Daoy (cell line): ENCODE measurements around the gene SDCCAG8. TPM values are rescaled to one million over a fixed set of nuclear protein-coding genes. Genes with fewer than 3 reads are reported as not detected.

ENCODE experiments used
- DNase-seq: peaks from one replicate; pipeline ENCODE4 v3.0.0-alpha.2; 2015; ENCODE audit warnings: low read depth
- total RNA-seq: library from RNA; depleted of rRNA; stranded (reverse); fragments of >200 nt; shearing (Covaris generic); gene quantifications from 2 replicates; pipeline ENCODE4 v1.2.3, GENCODE V29; 2014

The SDCCAG8 gene
- total RNA-seq, 1 experiment from 2014 or later, result 25.3 TPM

DNA sequence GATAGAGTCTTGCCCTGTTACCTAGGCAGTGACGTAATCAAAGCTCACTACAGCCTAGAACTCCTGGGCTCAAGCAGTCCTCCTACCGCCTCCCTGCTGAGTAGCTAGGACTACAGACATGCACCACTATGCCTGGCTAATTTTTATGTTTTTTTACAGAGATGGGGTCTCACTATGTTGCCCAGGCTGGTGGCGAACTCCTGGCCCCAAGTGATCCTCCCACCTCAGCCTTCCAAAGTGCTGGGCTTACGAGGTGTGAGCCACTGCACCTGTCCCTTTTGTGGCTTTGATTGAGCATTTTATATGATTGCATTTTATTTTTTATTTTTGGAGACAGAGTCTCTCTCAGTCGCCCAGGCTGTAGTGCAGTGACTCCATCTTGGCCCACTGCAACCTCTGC lies 25.8 kb downstream of the SDCCAG8 start:
- no peak for DNase-seq

DNA sequence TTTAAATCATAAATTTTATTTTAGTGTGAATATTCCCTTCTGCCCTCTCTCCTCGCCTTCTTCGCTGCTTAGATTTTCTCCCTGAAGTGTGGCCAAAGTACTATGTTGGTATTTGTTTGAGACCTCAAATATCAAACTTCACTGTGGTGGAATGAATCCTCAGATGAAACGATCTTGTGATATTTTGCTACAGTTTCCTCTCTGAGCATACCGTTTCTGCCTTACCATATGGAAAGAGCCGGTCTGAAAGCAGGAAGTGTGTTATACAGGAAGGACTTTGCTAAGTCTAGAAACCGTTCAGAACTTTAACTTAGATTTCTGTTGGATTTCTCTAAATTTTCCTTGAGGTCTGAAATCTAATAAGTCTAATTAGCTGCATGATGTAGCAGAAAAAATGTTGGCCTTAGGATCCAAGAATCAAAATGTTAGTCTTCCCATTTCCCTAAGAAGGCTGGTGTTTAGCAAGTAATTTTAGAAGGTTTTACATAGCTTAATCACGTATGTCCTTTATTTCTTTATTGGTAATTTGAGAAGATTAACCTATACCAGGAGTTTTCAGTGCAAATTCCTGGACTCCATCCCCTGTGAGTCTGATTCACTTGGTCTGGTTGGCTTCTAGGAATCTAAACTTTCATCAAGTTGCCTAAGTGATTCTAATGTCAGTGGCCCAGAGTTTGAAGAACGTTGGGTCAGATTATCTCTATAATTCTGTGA lies 30.7 kb downstream of the SDCCAG8 start:
- peak; percentile 20 for DNase-seq

DNA sequence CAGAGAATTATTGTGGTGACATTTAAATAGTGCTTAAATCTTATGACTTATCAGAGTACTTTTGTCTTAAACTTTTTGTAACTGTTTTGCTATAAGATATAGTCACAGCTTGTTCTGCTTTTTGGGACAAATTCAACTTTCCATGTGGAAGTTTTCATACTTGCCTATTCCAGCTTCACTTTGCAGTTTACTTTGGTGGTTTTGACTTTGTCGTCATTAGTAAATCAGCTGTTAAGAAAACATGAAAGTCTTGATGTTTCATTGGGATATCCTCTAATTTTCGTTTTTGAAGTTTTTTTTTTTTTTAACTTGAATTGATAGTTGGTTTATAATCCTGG lies 31.3 kb downstream of the SDCCAG8 start:
- DNase-seq, result no peak

DNA sequence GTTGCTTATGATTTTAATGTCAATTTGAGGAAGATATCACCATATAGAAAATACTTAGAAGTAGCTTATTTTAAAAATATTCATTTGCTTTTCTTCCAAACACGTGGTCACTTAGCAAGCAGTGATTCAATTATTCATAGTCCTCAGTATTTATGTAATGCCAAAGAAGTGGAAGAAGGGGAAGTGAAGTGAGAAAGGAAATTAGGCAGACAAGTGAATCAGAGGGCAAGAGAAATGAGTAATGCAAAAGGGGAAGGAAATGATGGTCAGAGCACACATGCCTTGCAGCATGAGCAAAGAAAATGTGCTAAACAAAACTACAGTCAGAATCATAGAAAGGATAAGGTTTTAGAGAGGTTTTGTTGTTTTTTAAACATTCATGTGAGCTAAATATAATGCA lies 31.8 kb downstream of the SDCCAG8 start:
- DNase-seq, result peak; percentile 87

DNA sequence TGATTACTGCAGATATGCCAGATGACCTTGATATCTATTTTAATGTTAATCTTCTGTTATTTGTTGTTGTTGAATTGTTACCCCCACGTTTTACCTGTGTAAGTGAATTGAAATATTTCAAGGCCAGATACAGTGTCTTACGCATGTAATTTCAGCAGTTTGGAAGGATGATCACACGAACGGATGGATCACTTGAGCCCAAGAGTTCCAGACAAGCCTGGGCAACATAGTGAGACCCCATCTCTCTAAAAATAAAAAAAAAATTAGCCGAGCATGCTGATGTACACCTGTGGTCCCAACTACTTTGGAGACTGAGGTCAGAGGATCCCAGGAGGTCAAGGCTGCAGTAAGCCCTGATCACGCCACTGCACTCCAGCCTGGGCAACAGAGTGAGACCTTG lies 32.2 kb downstream of the SDCCAG8 start:
- no peak for DNase-seq

DNA sequence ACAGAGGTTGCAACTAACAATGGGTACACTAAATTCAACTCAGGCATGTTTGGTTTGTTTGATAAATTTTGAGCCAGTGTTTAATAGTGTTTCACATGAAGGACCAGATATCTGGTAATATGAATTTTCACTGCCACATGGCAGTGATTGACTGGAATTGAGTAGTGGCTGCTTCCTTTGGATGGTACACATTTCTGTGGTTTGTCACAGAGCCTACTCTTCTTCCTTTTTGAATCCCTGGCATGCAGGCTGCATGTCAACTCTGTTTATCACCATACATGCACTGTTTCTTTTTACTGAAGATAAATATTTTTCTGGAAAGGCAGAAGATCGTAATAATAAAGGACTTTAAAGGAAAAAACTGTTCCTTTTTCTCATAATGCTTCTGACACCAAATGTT lies 35.5 kb downstream of the SDCCAG8 start:
- no peak for DNase-seq

DNA sequence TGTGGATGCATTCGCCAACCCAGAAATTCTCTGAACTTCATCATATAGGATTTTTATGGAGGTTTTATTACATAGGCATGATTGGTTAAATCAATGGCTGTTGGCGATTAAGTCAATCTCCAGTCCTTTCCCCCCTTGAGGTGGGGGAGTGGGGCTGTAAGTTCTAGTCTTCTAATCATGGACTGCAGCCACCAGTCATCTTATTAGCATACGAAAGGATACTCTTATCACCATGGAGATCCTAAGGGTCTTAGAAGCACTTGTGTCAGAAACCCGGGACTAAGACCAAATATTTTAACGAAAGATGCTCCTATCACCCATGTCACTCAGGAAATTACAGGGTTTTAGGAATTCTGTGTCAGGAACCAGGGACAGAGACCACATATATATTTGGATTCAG lies 36.3 kb downstream of the SDCCAG8 start:
- no peak for DNase-seq

DNA sequence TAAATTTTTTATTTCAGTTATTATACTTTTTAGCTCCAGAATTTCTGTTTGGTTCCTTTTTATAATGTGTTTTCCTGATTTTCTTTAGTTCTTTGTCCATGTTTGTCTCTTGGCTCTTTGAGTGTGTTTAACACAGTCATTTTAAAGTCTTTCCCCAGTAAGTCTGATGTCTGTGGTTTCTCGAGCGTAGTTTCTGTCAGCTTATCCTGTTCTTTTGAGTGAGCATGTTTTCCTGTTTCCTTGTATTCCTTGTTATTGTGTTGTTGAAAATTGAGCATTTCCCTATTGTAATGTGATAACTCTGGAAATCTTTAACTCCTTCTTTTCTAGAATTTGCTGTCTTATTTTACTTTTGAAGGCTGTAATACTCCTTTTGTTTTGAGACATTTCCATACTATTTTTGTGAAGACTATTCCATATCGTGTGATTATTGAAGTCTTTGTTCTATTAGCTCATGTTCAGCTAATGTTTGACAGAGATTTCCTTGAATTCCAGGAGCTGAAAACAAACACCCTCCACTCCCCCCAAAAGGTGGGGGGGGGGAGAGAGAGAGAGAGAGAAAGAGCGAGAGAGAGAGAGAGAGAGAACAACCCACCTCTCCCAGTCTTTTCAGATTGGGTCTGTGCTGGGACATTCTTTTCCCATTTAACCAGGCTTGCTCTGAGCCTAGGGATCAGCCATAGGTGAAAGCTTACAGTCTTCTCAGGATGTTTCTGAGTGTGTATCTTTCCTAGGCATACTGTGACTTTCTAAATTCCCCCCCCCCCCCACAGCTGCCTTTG lies 38.3 kb downstream of the SDCCAG8 start:
- DNase-seq, result no peak

DNA sequence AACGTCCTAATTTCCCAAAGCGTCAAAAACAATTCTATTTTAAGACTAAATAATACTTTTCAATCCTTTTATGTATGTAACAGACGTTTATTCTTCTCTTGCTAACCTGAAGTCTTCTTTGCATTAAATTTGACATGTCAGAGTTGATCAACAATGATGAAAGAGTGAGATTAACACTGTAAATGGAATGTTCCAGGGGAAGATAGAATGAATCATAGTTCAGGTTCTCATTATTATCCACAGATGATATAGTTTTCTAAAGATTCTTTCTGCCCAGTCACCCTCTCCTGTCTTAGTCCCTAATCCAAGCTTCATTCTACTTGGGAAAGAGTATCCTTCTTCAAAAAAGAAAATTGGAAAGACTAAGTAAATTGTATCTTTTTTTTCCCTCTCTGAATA lies 38.9 kb downstream of the SDCCAG8 start:
- DNase-seq, result no peak

DNA sequence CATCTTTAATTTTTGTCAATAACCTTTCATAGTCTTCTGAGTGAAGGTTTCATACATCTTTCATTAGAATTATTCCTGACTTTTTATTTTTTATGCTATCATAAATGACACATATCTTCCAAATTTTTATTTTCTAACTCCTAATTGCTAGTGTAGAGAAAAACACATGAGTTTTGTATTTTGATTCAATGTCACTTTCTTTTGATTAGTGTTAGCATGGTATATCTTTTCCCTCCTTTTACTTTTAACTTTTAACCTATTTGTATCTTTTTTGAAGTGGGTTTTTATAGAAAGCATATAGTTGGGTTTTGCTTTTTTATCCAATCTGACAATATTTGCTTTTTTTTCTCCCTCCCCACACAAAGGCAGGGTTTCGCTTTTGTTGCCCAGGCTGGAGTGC lies 43.2 kb downstream of the SDCCAG8 start:
- DNase-seq, result no peak

DNA sequence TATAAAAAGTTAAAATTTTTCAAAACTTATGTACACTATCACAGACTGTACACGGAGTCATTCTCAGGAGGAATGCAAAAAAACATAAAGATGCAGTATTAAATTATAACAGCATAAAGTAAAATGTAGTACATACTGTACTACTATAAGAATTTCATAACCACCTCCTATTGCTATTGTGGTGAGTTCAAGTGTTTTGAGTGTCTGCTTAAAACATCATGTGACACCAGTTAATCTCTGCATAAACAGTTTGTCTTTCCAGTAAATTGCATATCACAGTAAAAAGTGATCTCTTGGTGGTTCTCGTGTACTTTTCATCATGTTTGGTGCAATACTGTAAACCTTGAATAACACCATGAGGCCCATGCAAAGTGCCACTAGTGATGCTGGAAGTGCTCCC lies 45.2 kb downstream of the SDCCAG8 start:
- DNase-seq, result no peak

DNA sequence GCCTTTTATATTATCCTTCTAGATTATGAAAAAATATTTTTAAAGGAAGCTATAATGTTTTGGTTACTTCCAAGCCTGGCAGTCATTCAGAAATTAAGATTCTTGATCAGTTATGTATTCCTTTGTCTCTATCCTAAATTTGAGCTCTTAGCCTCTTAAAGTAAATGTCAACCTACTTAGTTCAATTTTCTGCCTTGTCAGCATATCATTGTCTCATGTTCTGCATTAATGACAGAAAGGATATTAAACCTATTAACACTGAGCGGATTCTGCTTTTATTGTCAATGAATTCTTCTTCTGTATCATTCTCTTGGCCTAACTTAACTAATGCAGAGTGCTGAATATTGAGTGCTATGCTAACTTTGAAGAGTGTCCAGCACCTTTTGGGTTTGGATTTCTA lies 56.0 kb downstream of the SDCCAG8 start:
- no peak for DNase-seq

DNA sequence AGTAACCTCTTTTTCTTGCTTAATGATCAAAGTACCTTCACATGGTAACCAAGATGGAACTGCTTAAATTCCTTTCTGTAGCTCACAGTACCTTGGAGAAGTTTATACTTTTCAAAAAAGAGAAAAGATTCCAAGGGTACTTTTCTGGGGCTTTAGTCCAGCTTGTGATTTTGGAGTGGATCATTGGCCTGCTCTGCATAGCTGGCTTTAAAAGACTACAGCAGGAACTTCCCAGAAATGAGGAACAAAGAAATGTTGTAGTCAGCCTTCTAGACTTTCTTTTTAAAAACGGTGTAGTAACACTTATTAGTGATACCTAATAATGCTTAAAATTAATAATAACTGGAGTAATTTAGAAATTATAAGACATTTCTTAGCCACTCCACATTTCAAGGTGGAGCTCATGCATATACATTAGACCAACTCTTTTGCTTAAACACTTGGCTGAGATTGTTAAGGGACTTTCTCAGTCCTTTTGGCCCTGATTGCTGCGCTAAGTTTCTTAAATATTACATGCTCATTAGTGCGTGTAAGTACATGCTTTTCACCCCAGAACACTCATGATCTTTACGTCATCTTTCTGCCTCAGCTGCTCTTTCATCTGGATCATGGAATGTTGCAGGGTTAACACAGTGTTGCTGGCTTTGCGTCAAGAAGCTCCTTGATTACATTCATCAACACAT lies 57.3 kb downstream of the SDCCAG8 start:
- no peak for DNase-seq

DNA sequence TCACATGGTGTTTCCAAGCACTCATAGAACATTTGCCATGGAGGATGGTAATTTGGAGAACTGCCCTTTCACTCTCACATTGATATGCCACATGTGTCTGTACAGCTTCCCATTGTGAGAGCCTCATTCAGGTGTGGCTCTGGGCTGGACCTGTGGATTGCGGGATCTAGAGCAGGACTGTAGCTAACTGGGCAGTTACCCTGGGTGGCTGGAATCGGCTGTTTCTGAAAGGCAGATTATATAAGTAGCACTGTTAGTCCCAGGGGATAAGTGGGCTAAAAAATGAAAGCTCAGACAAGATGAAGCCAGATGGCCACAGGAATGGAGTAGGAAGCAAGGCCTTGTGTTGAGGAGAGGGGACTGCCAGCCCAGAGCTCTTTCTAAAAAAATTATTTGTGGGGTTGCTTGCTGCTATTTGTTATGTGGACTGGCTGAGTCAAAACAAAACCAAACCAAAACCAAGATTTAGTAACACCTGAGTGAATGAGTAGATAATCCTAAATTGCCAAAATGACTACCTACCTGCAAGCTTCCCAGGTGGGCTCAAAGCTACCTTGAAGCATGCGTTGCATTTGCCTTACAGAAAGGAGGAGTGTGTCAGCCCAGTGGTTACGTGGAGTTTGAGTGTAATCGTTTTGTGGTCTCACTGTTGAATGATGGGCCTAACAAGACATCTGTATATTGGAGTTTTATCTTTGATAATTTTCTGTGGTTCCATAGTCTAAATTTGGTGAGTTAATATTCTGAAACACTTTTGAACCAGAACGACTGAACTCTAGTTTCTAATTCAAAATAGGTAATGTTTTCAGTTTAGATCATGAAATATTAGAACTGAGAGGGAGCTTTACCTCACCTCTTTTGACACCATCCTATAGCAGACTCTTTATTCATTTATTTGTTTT lies 58.0 kb downstream of the SDCCAG8 start:
- no peak for DNase-seq

DNA sequence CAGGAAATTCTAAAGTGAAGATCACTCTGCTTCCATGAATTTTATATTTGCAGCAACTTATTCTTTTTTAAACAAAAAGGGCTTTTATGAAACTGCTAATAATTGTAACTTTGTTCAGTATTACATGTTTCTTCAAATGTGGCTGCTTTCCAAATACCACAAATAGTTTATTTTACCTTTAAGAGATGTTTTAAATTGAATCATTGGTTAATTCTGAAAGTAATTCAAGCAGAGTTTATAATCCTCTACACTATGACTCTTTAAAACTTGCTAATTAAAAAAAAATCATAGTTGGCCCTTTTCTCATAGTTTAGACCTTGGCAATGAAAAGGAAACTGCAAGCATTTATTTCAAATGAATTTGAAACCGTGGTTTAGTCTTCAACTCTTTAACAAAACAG lies 59.6 kb downstream of the SDCCAG8 start:
- DNase-seq, result no peak

DNA sequence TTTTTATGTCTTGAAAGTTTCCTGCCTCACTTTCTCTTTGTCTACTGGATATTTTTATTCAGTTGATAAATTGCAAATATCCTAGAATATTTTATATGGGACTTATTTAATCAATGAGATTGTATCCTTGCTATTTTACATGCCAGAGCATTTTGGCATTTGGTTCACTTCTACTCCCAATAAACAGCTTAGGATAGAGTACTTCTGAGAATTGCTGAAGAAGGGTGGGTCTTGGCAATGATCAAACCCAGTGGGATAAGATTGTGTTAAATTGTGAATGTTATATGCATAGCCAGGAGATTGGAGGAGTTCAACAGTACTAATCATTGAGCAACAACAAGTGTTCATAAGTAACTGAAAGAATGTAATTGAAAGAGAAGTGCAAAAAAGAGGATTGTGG lies 60.1 kb downstream of the SDCCAG8 start:
- no peak for DNase-seq

DNA sequence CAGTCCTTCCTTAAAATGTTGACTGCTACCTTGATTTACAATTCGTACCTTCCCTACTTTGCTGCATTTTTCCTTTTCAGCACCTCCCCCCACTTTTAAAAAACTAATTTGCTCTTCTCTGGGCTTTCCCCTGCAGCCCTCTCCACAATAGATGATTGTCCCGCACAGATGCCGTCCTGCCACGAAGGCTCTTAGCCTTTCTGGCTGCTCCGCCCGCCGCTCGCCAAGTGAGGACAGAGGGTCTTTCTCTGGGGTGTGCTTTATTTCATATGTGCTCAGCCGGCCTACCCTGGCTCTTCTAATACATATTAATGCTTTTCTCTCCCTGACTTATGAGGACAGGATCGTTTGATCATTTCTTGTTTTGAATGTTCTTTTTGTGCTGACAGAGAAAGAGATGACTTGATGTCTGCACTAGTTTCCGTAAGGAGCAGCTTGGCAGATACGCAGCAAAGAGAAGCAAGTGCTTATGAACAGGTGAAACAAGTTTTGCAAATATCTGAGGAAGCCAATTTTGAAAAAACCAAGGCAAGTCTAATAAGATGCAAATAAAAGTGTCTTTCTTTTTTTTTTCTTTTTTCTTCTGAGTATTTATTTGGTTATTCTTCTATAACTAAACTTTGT lies 60.6 kb downstream of the SDCCAG8 start:
- no peak for DNase-seq

DNA sequence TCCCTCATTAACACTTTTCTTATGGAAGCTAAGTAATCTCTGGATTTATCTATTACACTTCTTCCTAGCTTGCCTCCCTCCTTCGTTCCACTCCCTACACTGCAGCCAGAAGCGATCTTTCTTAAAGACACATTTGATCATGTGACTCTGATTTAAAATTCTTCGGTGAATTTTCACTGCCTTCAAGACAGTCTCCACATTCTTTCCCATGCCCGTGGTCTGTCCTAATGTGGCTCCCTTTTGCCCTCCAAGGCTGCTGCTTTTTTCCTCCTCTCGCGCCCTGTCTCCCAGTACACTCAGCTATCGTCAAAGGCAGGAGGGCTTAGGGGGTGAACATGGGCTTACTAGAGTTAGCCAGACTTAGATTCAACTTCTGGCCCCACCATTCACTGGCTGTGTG lies 64.4 kb downstream of the SDCCAG8 start:
- no peak for DNase-seq

DNA sequence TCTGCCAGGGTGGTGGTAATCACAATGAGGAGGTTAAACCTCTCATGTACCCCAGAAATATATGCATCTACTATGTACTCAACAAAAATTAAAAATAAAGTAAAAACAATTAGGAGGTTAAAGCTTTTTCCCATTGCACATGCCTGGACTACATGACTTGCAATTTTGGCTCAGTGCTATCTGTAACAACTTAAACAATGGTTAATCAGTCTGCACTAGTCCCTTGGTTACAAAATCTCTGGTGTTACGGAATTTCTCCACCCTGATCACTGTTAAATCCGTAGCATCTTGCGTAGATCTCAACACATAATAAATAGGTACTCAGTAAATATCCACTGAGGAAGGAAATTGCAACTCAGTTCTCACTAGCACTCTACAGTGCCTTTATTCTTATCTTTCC lies 66.5 kb downstream of the SDCCAG8 start:
- DNase-seq, result no peak

DNA sequence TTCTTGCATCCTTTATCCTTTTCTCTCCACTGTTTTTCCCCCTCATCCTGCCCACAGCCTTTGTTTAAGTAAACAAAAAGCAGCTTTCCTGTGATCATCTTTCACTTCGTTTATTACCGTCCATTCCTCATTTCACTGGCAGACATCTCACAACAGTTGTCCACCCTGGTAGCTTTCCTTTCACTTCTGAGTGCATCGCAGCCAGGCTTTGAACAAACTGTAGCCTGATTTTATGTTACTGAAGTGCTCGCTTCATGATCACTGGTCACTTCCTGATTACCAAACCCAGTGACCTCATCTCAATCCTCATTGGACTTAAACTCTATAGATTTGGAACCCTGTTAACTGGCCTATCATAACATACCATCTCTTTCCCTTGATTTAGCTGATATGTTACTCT lies 67.7 kb downstream of the SDCCAG8 start:
- no peak for DNase-seq

DNA sequence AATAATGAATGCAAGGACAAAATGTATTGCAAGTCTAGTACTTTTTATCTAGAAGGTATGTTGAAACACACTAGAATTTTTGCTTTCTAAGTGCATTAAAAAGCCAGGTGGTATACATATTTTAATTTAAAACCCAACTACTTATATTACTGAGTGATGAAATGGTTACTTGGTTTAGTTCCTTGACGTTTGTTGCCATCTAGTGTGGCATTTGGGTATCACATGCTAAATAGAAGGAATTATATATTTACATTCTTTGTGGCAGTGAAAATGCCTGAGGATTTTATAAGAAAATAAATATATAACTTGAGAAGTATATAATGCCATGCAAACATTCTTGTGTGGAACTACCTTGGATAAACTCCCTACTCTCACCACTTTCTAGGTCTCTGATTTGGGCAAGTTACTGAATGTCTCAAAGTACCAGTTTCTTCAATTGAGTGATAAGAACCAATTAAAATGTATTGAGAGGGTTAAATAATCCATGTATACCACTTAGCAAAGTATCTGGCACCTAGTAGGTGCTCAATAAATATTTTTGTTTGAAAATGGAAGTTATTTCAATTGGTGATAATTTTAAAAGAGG lies 69.6 kb downstream of the SDCCAG8 start:
- DNase-seq, result peak; percentile 55
